Breast epithelium (tissue), 4 donors: ENCODE results near the gene PSMB11. TPM values are rescaled to one million over a fixed set of nuclear protein-coding genes. Genes with fewer than 3 reads are reported as not detected.

Experiments used
- DNase-seq, 2 donors: peaks; one replicate each; pipeline ENCODE4 v3.0.0-alpha.2; 2019; ENCODE audit warnings: low spot score in 2 of 2
- H3K27ac ChIP-seq, 2 donors: fragments of 200-600 bp; sonication (generic) in 1 of 2; one replicate each; pipeline ENCODE4 v1.5.1; 2016 to 2019; ENCODE audit warnings: mild to moderate bottlenecking in 1 of 2
- H3K27me3 ChIP-seq, 2 donors: fragments of 200-600 bp; sonication (generic) in 1 of 2; one replicate each; pipeline versions ENCODE4 v1.5.1 to v1.6.0; 2017 to 2019; ENCODE audit warnings: control low read depth in 1 of 2, mild to moderate bottlenecking in 1 of 2
- H3K36me3 ChIP-seq: fragments of 200-600 bp; one replicate; pipeline ENCODE4 v1.5.1; 2019
- H3K4me1 ChIP-seq, 2 donors: fragments of 200-600 bp; sonication (generic); one replicate each; pipeline ENCODE4 v1.5.1; 2016 to 2019; ENCODE audit warnings: control low read depth in 1 of 2
- H3K4me3 ChIP-seq, 3 donors: fragments of 200-600 bp; sonication (generic); 1 replicate in 2 of 3; 2 replicates in 1 of 3; pipeline ENCODE4 v1.5.1; 2016 to 2019; ENCODE audit warnings: mild to moderate bottlenecking in 3 of 3, moderate library complexity in 2 of 3
- H3K9me3 ChIP-seq, 2 donors: fragments of 200-600 bp; sonication (generic) in 1 of 2; one replicate each; pipeline ENCODE4 v1.5.1; 2016 to 2019; ENCODE audit warnings: control low read depth in 1 of 2
- POLR2A ChIP-seq: fragments of 450-650 bp; IDR thresholded peaks from one replicate; pipeline ENCODE4 v1.6.1; 2016; ENCODE audit warnings: antibody characterized with exemption, mild to moderate bottlenecking, moderate library complexity
- POLR2AphosphoS5 ChIP-seq, 3 donors: sonication (generic); formaldehyde crosslinking; IDR thresholded peaks; one replicate each; pipeline ENCODE4 v1.6.1; 2017; ENCODE audit warnings: antibody characterized with exemption in 3 of 3
- intact Hi-C: fragments of 100-400 bp; cut with DNase I; formaldehyde crosslinking; loops from one replicate; pipeline ENCODE4 v1.15.1; 2023; ENCODE audit warnings: low total_unique reads
- total RNA-seq, 3 donors: library from RNA; depleted of rRNA; stranded (reverse); fragments of >200 nt; gene quantifications; one replicate each; pipeline ENCODE4 v1.1.0, GENCODE V29; 2016
- TF ChIP-seq, protein P1 (sequence below), 3 donors: fragments of 450-650 bp; IDR thresholded peaks; one replicate each; pipeline ENCODE4 v1.5.1; 2016 to 2017; ENCODE audit warnings: antibody characterized with exemption in 3 of 3, mild to moderate bottlenecking in 3 of 3, moderate library complexity in 3 of 3

The PSMB11 gene
- total RNA-seq, 3 donors from 2014 or later: not detected

DNA sequence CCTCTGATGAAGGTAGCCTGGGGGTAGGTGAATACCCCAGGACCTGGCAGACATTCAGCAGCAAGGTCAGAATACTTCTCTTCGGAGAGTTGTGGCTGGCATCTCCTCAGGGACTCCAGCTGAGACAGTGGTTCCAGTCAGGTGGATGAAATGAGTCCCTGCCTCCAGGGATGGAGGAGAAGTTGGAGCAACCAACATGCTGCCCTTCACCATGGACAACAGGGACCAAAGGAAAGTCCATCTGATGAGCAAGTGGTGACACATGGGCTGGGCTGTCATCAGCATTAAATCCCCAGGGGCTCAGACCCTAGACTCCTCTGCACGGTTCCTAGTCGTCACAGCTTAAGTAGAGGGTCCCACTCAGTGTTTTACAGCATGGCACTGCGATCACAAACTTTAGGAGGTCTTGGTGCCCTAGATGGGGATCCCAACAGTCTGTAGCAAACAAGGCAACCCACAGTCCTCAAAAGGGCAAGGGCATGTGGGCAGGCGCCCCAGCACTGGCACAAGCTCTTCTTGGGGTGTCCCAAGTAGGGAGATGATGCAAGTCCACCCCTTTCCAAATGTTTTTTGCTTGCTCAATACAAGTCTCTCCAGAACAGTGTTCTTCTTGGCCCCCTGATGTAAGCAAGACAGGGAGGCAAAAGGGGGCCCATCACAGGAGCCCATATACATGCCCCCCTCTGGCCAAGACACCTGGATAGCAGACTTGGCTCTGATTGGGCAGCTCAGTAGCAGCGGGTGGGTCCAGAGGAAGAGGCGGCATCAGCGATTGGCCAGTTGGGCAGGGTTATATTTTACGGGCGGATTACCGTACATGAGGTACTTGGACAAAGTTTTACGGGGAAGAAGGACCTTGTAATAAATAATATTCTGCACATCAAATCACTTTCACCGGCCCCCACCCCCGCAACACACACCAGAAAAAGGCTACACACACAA, 26.1 kb downstream of the PSMB11 start:
- H3K36me3 ChIP-seq: no peaks in the 10 kb centered on the region
- peaks cover 7 to 13% of the 10 kb centered on the region in 2 donors for H3K4me1 ChIP-seq

DNA sequence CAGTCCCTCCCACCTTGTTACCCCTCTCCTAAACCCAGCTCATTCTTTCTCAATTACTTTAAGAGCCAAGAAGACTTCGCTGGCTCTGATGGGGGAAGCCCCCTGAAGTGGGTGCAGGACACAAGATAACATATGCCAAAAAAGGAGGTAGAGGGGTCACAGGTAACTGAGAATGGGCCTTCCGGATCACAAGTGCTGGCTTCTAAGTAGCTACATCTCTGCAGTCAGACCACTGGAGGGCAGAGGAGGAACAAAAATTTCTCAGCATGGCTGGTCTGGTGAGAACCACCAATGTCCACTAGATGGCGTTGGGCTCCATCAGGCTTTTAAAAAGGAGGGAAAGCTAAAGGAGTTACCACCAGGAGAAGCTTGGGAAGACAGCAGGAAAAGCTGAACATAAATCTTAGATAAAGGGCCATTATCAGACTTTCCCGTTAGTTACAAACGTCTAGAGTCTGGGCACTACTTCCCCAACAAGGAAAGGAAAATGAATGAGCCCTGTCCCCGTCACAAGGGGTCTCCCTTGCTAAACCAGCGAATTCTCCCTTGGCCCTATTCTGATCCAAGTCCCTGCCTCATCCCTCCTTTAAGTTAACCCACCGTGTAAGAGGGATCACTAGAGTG, 26.9 kb downstream of the PSMB11 start:
- Histone ChIP-seq H3K4me3 (no peak overlapping the region), H3K27me3 (no peaks in the 10 kb centered on the region), H3K9me3 (no peaks in the 10 kb centered on the region), H3K4me1 (peaks cover 7 to 13% of the 10 kb centered on the region in 2 donors), H3K36me3 (no peaks in the 10 kb centered on the region), H3K27ac (peak overlapping the region; percentile 29 to 54)
- intact Hi-C loops: no loop called here
- DNase-seq: peak; percentile 77 to 78
- no peak for TF ChIP-seq POLR2AphosphoS5 (IDR thresholded peaks at IDR 0.05)
- TF ChIP-seq, protein P1, sequence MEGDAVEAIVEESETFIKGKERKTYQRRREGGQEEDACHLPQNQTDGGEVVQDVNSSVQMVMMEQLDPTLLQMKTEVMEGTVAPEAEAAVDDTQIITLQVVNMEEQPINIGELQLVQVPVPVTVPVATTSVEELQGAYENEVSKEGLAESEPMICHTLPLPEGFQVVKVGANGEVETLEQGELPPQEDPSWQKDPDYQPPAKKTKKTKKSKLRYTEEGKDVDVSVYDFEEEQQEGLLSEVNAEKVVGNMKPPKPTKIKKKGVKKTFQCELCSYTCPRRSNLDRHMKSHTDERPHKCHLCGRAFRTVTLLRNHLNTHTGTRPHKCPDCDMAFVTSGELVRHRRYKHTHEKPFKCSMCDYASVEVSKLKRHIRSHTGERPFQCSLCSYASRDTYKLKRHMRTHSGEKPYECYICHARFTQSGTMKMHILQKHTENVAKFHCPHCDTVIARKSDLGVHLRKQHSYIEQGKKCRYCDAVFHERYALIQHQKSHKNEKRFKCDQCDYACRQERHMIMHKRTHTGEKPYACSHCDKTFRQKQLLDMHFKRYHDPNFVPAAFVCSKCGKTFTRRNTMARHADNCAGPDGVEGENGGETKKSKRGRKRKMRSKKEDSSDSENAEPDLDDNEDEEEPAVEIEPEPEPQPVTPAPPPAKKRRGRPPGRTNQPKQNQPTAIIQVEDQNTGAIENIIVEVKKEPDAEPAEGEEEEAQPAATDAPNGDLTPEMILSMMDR (IDR thresholded peaks at IDR 0.05): peak; percentile 95 to 99 (median 98)
- no peak for TF ChIP-seq POLR2A

More for the DNA sequence above, 26.1 kb downstream of the PSMB11 start:
- intact Hi-C loops: no loop called here
- H3K9me3 ChIP-seq: no peaks in the 10 kb centered on the region
- H3K4me3 ChIP-seq: no peak overlapping the region
- H3K27ac ChIP-seq: peak overlapping the region in 1 of 2 donors; percentile 54
- TF ChIP-seq POLR2AphosphoS5 (IDR thresholded peaks at IDR 0.05) (no peak), POLR2A (no peak)
- TF ChIP-seq, protein P1 (IDR thresholded peaks at IDR 0.05): no peak
- DNase-seq: no peak
- H3K27me3 ChIP-seq: no peaks in the 10 kb centered on the region

DNA sequence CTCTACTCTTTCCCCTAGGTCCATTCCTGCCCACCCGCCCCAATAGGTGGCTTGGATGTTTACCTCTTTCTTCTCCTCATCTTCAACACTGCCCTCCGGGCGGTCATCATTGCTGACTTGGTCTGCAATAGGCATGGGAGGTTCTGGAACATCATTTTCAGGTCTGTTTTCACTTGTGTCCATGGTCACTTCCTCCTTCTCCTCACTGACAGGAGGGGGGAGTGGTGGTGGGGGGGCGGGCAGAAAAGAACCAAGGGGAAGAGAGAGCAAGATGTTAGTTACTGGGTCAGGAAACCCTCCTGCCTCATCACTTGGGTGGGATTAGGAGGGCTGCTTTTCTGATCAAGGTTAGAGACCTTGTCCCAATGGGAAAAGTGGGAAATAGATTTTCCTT, 27.4 kb downstream of the PSMB11 start:
- intact Hi-C loops: no loop called here
- no peaks in the 10 kb centered on the region for H3K36me3 ChIP-seq
- TF ChIP-seq, protein P1 (IDR thresholded peaks at IDR 0.05): no peak
- TF ChIP-seq POLR2A (no peak), POLR2AphosphoS5 (IDR thresholded peaks at IDR 0.05) (no peak)
- peaks cover 7 to 13% of the 10 kb centered on the region in 2 donors for H3K4me1 ChIP-seq
- H3K27me3 ChIP-seq: no peaks in the 10 kb centered on the region
- DNase-seq: no peak
- H3K9me3 ChIP-seq: no peaks in the 10 kb centered on the region
- H3K27ac ChIP-seq: peak overlapping the region; percentile 29 to 54
- H3K4me3 ChIP-seq: no peak overlapping the region

DNA sequence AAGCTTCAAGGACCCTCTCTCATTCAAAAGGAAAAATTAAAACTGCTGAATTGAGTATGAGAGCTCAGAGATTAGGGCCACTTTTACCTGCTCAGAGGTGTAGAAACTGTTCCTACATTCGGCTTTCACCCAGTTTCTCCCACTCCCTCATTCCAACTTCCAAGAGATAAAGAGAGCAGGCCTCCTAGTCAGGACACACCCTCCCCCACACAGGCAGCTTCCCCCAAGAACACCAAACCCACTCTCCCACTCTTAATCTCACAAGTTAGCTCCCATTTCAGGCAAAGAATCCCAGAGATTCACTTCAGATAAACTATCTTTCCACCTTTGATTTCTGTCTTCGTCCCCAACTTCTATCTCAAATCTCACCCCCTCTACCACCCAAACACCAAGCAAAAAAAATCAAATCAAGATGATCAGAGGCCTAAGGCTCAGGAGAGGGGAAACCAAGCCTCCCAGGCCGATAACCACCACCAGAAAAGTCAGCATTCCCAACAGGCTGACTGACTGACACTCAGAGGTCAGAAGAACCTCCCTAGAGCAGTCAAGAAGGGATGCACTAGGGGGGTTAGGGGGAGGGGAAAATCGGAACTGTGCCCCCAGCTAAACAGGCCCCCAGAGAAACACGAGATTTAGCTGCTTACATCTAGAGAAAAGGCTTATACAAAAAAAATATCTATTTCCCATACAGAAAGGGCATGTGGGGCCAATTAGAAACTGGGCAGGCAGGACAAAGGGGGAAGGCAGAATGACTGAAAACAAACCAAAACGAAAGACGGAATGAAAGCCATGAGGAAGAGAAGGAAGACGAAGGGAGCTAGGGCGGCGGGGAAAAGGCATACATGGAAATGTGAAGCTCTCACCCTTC, 28.5 kb downstream of the PSMB11 start:
- Histone ChIP-seq H3K4me1 (peaks cover 7 to 13% of the 10 kb centered on the region in 2 donors), H3K4me3 (peak overlapping the region; percentile 56 to 77 (median 57)), H3K36me3 (no peaks in the 10 kb centered on the region), H3K27ac (peak overlapping the region; percentile 8 to 84), H3K9me3 (no peaks in the 10 kb centered on the region), H3K27me3 (no peaks in the 10 kb centered on the region)
- DNase-seq: no peak
- intact Hi-C loops: no loop called here
- TF ChIP-seq POLR2A: no peak

DNA sequence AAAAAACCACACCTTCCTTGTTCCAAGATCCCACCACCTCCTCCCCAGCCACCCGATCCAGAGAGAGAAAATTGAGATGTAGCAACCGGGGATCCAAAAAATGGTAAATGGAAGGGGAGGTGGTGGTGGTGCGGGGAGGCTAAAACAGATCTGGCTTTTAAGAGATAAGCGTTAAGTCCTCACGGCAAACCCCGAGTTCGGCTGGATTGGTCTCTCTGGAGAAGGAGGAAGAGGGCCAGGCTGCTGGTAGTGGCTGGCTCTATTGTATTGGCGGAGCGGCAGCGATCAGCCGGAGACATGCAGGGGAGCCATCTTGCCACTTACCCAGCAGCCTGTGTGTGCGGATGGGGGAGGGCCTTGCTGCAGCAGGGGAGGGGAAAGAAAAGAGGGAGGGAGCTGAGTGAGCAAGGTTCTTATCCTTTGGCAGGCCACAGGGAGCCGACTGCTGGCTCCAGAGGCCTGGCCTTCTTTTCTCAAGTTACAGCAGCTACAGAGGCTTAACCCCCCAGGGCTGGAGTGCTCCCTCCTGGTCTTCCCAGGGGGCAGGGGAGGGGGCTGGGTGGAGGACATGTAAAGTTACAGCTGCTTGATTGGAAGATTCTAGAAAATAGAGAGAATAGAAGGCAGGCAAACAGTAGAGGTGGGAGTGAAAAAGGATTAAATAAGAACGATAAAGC, 29.4 kb downstream of the PSMB11 start:
- Histone ChIP-seq H3K36me3 (no peaks in the 10 kb centered on the region), H3K27ac (peak overlapping the region; percentile 84 to 93), H3K9me3 (no peaks in the 10 kb centered on the region), H3K4me1 (peaks cover 7 to 13% of the 10 kb centered on the region in 2 donors), H3K4me3 (peak overlapping the region; percentile 56 to 77 (median 57)), H3K27me3 (no peaks in the 10 kb centered on the region)
- intact Hi-C loops: no loop called here
- no peak for TF ChIP-seq POLR2A
- peak in 2 of 3 donors; percentile 59 to 73 for TF ChIP-seq POLR2AphosphoS5 (IDR thresholded peaks at IDR 0.05)
- TF ChIP-seq, protein P1 (IDR thresholded peaks at IDR 0.05): no peak
- DNase-seq: peak; percentile 81
